NCI-H1048 (cell line): ENCODE data around the gene MAD2L1BP.
"Not testable (repeated sequence)": the region's sequence is repeated elsewhere in the genome, so short reads cannot be mapped to it uniquely, and the experiment has no call there.

ENCODE experiments used
- DNase-seq: peaks from one replicate; lab custom pipeline; 2025; lab: John Stamatoyannopoulos, UW

The MAD2L1BP gene, protein sequence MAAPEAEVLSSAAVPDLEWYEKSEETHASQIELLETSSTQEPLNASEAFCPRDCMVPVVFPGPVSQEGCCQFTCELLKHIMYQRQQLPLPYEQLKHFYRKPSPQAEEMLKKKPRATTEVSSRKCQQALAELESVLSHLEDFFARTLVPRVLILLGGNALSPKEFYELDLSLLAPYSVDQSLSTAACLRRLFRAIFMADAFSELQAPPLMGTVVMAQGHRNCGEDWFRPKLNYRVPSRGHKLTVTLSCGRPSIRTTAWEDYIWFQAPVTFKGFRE

DNA sequence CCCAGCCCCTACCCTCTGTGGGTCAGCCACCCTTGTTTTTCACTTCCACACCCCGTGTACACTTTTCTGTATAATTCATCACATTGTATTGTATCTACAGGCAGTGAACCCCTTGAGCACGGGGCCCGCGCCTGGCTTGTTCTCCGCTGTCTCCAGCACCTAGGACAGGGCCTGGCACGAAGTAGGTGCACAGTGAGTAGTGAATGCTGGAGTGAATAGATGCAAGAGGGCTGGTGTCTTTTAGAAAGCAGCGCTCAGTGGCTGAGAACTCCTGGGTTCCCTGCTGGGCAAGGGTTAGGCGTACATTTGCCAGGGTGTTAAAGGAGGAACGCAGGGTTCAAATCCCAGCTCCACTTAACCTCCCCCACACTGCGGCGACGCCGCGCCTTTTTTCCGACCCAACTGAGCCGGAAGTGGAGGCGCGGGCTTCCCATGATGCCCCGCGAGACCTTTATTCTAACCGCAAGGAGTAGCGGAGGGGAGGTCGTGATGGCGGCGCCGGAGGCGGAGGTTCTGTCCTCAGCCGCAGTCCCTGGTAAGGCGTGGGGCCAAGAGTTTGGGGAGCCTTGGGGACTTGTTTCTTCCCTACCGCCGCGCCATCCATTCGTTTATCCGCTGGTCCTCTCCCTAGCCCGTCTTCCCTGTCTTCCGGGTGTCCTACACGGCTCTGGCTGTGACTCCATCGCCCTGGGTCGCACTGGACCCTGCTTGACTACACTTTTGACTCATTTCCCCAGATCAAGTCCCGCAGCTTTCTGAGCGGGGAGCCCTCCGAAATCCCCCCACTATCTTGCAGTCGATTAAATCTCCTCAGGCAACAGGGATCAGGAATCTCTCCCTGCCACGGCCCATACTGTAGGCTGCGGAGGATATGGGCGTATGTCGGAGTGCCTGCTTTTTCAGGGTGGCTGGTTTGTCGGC, at the start of gene MAD2L1BP:
TSS of gene MAD2L1BP (plus strand) at position 454 of the 921 bp plus-strand sequence. CDS start at position 490, 36 bp downstream.
- peak; percentile 41 for DNase-seq

DNA sequence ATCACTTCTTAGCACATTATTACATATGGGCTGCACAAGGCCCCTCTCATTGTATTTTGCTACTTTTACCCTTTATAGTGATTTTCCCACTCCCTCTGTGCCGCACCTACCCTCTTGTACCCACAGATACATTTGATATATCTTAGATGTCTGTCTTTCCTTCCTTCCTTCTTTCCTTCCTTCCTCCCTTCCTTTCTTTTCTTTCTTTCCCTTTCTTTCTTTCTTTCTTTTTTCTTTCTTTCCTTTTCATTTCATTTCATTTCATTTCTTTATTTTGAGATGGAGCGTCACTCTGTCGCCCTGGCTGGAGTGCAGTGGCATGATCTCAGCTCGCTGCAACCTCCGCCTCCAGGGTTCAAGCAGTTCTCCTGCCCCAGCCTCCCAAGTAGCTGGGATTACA, 47.4 kb upstream of the MAD2L1BP start:
- no peak for DNase-seq

DNA sequence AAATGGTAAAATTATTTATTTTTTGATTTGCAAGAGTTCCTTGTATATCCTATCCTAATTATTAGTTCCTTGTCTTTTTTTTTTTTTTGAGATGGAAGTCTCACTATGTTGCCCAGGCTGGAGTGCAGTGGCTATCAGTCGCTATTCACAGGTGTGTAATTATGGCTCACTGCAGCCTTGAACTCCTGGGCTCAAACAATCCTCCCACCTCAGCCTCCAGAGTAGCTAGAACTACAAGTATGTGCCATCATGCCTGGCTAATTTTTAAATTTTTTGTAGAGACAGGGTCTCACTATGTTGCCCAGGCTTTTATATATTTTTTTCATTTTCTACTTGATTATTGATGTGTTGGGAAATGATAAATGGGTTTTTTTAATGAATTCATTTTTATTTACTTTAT, 46.1 kb upstream of the MAD2L1BP start:
- DNase-seq, result not testable (repeated sequence)

DNA sequence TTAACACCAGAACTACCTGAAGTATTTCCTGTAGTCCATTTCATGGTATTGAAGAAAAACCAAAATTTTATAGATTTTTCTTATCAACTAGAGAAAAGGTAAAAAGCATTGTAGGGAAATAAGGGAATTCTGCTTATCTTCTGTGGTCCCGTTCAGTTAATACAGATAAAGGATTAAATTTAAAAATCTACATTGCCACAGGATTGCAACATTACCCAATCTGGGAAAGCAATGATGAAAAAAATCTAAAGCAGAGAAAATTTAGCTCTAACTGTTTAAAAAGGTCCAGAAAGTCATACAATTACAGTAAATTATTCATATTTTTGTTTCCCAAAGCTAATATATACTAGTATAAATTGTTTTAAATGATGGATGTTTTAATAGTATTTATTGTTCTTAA, 41.7 kb upstream of the MAD2L1BP start:
- DNase-seq, result no peak

DNA sequence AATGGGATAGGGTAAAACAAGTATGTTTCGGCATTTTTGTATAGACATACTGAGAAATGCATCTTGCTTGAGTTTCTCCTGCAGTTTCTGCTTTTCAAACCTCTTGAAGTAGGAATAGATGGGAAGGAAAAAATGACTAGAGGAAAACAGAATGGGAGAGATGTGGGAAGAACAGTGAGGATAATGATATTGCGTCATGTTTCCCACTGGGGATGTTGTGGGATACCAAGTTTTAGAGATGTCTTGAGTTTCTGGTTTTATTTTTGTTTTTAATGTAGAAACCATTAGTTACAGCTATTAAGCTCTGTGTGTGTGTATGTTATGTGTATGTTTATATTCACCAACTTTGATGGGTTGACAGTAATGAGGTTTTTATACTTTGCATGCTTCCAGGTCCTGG, 35.0 kb upstream of the MAD2L1BP start:
- DNase-seq, result no peak

DNA sequence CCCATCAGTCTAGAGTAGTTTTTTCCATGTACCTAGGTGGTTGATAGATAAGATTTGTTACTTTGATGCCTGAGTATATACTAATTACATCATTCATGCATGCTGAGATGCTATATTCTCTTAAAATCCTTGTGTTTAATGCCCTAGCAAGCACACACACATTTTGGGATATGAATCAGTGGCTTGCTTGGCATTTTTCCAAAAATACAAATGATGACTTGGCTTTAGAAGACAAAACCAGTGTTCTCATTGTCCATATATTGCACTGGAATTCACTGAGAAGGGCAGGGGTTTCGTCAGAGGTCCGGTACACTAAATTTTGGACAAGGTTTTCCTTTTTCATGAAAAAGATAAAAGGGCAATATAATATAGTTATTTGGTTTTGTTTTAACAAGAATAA, 31.5 kb upstream of the MAD2L1BP start:
- no peak for DNase-seq

DNA sequence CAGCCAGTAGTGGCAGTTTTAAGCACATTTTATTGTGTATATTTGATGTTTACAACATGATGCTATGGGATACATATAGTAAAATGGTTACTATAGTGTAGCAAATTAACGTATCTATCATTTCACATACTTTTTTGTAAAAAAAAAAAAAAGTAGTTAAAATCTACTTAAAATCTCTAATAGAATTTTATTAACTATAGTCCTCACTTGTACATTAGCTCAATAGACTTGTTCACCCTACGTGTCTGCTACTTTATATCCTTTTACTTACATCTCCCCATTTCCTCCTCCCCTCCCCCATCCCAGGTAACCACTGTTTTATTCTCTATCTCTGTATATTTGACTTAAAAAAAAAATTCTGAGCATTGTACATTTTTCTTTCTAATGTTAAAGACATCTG, 29.6 kb upstream of the MAD2L1BP start:
- DNase-seq, result no peak

DNA sequence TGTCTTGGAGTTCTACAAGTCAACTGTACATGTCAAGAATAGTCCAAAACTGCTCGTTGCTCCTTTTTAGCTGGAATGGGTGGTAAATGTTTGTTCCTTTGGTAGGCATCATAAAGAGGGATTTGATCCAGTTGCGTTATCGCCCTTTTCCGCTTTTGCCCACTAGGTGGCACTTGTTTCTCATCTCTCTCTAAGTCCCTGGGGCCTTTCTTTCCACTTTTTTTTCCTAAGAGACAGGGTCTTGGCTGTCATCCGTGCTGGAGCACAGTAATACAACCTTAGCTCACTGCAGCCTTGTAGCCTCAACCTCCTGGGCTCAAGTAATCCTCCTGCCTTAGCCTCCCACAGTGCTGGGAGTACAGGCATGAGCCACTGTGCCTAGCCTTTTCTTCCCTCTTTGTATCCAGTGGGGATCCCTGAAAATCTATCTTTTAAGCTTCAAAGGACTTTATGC, 27.3 kb upstream of the MAD2L1BP start:
- peak; percentile 71 for DNase-seq

DNA sequence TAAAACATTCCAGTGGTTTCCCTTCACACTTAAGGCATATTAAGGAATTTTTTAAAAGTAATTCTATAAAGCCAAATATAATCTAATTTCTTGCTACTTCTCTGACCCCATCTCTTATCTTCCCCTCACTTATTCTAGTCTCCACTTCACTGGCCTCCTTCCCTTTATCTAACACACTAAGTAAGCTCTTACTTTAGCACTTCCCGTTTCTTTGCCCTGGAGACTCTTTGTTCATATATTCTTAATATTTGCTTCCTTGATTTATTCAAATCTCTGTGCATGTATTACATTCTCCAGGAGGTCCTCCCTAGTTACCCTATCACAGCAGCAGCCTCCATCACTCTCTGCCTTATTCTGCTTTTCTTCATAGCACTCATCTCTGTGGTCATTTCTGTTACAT, 26.8 kb upstream of the MAD2L1BP start:
- DNase-seq, result no peak

DNA sequence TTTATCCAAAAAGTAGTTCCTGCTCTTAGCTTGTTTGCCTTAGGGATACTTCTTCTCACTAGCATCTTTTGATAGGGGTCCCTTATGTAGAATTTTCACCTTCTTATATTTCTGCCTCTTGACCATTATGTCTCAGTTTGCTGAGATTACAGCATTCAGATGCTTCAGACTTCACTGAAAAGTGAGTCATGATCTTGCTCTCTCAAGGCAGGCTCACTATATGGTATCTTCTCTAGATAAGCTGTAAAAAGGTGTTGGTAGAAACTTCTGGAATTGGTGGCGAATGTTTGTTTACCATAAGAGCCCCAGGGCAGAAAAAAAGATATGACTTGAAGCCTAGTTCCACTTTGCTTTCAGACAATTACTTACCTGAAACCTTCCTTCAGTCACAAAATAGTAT, 26.2 kb upstream of the MAD2L1BP start:
- DNase-seq, result no peak

DNA sequence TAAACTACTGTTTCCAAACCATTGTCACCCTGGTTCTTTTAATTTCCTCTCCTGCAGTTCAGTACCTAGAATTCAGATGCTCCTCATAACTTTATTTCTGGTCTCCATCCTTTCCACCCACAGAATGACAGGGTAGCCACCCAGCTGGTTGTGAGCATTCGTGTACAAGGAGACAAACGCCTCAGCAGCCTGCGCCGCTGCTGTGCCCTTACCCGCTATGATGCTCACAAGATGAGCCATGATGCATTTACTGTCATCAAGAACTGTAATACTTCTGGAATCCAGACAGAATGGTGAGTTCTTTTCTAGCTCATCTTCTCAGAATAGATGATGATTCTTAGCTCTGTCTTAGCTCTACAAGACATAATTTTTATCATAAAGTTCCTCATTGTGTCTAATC, 25.2 kb upstream of the MAD2L1BP start:
- DNase-seq, result no peak

DNA sequence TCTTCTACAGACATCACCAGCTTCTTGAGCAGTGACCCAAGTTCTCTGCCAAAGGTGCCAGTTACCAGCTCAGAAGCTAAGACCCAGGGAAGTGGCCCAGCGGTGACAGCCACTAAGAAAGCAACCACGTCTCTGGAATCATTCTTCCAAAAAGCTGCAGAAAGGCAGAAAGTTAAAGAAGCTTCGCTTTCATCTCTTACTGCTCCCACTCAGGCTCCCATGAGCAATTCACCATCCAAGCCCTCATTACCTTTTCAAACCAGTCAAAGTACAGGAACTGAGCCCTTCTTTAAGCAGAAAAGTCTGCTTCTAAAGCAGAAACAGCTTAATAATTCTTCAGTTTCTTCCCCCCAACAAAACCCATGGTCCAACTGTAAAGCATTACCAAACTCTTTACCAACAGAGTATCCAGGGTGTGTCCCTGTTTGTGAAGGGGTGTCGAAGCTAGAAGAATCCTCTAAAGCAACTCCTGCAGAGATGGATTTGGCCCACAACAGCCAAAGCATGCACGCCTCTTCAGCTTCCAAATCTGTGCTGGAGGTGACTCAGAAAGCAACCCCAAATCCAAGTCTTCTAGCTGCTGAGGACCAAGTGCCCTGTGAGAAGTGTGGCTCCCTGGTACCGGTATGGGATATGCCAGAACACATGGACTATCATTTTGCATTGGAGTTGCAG, 21.8 kb upstream of the MAD2L1BP start:
- DNase-seq, result no peak

DNA sequence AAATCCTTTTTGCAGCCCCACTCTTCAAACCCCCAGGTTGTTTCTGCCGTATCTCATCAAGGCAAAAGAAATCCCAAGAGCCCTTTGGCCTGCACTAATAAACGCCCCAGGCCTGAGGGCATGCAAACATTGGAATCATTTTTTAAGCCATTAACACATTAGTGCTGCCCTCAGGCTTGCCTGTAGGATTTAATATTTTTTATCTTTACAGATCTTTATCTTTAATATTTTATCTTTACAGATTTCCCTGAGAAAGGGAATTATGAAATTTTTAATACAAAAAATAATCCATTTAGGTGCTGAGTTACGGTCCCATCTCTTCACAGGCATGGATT, 21.3 kb upstream of the MAD2L1BP start:
- DNase-seq, result no peak

DNA sequence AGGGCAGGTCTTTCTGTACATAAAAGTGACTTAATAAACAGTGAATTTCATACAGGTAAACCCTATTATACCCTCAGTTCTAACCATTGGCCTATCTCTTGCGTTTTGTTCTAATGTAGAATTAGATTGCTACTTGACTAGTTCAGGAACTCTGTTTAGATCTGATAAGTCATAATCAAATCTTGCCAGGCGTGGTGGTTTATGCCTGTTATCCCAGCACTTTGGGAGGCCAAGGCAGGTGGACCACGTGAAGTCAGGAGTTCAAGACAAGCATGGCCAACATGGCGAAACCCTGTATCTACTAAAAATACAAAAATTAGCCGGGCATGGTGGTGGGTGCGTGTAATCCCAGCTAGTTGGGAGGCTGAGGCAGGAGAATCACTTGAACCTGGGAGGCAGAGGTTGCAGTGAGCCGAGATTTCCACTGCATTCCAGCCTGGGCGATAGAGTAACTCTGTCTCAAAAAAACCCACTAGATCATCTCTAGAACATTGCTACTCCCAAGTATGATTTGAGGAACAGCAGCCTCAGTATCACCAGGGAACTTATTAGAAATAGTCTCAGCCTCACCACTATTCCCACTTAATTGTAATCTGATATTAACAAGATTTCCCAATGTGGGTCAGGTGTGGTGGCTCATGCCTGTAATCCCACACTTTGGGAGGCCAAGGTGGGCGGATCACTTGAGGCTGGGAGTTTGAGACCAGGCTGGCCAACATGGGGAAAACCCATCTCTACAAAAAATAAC, 18.7 kb upstream of the MAD2L1BP start:
- no peak for DNase-seq

DNA sequence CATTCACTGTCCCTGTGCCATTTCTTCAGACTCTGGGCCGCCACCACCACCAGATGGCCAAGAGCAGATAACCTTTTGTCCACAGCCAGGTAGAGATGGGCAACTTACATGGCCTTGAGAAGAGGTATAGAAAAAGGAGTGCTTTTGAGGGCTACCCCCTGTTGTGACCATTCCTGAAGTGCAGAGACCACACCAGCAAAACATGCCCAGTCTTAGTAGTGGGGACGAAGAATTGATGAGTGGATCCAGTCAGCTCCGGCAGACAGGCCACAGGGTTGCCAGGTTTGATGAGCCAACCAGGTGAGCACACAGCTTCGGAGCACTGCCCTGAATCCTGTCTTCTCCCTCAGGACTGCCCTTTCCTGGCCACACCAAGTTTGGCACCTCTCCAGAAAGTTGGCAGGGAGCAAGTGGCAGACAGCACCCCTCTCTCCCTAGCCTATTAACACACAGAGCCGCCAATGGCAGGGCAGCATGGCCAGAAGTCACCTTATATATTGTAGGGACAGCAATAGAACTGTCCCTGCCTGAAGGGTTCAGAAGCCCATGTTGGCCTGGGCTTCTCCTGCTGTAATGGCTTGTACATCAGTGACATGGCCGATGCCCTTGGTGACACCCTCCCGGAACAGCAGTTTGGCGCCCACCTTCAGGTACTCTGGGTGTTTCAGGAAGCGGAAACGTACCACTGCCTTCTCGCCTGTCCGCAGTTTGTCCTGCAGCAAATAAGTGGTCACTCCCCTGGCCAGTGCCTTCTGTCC, 14.4 kb upstream of the MAD2L1BP start:
- DNase-seq, result no peak

DNA sequence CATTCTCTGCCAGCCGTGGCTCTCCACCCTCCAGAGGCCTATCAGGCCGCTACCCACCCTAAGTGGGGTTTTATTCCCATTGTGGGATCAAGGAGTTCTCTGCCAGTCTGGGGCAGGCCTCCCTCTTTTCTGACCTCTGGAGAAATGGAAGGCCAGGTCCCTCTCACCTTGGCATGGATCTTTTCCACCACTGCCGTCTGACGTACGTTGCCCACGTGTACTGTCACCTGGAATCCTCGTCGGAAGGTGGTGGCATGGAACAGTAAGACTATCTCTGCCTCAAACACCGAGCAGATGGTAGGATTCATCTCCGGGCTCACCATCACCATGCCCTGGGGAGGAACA, 13.8 kb upstream of the MAD2L1BP start:
- DNase-seq, result no peak

DNA sequence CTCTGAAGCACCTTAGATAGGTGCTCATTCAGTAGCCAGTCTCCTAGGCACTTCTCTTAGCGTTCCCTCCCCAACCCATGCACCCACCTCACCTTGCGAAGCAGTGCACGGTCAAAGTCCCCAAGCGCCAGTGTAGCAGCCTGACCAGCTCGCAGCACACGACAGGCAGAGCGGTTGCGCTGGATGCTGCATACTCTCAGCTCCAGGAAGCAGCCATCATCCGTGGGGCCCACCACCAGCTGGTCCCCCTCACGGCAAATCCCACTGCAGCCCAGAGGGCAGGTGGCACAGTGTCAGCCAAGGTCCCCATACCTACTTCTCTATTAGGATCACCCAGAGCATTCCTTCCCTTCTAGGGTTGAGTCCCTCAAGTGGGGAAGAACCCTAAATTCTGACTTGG, 13.1 kb upstream of the MAD2L1BP start:
- DNase-seq, result no peak

DNA sequence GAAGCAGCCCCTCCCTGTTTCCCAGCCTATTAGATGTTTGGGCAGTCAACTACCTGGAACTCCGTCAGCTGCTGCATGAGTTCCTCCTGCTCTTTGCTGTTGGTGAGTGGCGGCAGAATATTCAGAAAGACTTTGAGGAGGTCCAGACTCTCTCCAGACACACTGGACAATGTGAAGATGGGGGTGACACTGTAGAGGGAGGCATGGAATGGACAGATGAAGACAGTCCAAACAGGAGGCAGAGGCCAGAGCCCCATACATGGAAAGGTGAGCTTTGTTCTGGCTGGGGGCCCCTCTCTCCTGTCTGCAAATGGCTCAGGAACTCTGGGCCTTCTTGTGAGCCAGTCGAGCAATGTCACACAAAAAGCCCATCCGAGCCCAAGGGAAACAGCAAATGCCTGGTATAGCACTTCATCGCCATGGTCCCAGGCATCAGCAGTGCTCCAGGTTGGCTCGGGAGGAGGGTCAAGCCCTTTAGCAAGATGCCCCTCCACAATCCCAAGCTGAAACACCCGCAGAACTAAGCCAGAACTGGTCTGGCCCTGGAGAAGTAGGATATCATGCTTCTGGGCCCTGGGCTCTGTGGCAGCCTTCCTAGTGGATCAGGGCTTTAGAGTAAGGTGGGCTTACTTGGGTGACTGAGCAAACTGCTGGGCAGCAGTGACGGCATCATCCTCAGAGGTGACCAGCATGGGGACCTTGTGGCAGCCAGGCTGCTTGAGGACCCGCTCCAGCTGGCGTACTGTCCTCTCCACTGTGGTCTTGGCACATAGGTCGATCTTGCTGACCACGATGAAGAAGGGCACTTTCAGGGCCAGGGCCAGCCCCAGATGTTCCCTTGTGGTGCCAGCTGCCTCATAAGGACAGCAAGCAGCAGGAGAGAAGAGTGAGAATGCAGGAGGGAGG, 11.5 kb upstream of the MAD2L1BP start:
- no peak for DNase-seq

DNA sequence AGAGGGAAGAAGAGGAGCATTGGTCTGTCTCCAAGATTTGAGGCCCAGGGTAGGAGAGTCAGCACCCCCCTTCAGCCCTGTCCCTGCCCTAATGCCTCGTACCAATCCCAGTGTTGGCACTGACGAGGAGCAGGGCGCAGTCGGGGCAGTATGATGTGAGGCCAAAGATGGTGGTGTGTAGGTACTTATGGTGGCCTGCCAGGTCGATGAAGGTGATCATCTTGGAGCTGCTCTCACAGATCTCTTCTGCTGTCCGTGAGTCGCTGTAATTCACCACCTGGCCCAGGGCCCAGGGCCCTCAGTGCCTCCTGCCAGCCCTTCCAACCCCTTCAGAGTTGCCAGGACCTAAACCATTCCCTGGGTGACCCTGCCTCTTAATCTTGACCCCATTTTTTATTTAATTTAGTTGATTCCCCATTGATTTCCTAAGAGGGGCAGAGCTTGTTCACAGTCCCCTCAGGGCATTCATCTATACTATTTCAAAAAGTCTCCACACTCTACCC, 10.8 kb upstream of the MAD2L1BP start:
- no peak for DNase-seq

DNA sequence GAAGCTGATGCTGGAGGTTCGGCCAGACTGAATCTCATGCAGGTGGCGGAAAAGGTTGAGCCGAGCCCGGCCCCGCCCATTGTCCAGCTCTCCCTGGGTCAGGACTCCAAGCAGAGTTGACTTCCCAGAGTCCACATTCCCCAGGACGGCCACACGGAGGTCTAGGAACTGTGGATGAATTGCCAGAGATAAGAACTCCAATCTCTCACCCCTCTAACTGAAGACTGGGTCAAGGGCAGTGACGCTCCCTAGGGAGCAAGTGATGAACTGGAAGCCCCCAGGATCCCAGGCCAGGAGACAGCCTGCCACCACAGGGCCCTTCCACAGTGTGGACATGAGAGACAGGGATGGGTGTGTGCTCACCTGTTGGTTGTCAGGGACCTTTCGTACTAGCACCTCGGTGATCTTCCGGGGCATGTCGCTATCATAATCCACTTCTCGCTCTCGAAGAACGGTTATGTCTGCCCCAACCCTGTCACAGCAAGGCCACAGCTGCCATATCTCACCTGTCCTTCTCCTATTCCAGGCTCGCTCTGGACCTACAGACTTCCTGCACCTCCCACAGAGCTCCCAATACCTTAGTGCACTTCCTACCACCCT, 10.1 kb upstream of the MAD2L1BP start:
- DNase-seq, result no peak
